SU-DHL-6 (cell line): ENCODE results near the gene AGPAT4.

Experiments
- H2AFZ ChIP-seq: fragments of 200-600 bp; sonication (generic); 2 replicates; pipeline ENCODE4 v1.6.1; 2014; ENCODE audit warnings: low read depth, mild to moderate bottlenecking, moderate library complexity, mixed read lengths, antibody characterized with exemption, low read length; ENCODE audit not compliant: severe bottlenecking
- H3F3A ChIP-seq: fragments of 200-600 bp; shearing (Covaris generic); 2 replicates; pipeline ENCODE4 v1.6.0; 2016; ENCODE audit warnings: antibody characterized with exemption, mild to moderate bottlenecking; ENCODE audit not compliant: insufficient read depth
- H3K27ac ChIP-seq: fragments of 200-600 bp; sonication (generic); 2 replicates; pipeline ENCODE4 v1.5.1; 2016; ENCODE audit warnings: low read depth, mild to moderate bottlenecking, low read length, moderate library complexity, mixed read lengths
- H3K27me3 ChIP-seq: fragments of 200-600 bp; sonication (generic), shearing (Covaris generic); 2 replicates; pipeline ENCODE4 v1.6.0; 2014; ENCODE audit warnings: mild to moderate bottlenecking, low read length
- H3K36me3 ChIP-seq: fragments of 200-600 bp; sonication (generic); 2 replicates; pipeline ENCODE4 v1.6.1; 2014; ENCODE audit warnings: mild to moderate bottlenecking, low read length, mixed read lengths
- H3K4me2 ChIP-seq: fragments of 300-600, 200-600 bp; shearing (Covaris generic), sonication (generic); 2 replicates; pipeline ENCODE4 v1.6.0; 2014; ENCODE audit warnings: low read length, low read depth, mild to moderate bottlenecking; ENCODE audit not compliant: poor library complexity, severe bottlenecking
- H3K4me3 ChIP-seq: fragments of 200-600 bp; sonication (generic); 2 replicates; pipeline ENCODE4 v1.5.1; 2014; ENCODE audit warnings: antibody characterized with exemption, low read length, mild to moderate bottlenecking, mixed read lengths; ENCODE audit not compliant: insufficient read depth, poor library complexity, severe bottlenecking
- H3K79me2 ChIP-seq: fragments of 200-600 bp; sonication (generic); 2 replicates; pipeline ENCODE4 v1.6.1; 2014; ENCODE audit warnings: mild to moderate bottlenecking, low read length, moderate library complexity; ENCODE audit not compliant: insufficient read depth
- H3K9ac ChIP-seq: fragments of 200-600 bp; sonication (generic); 2 replicates; pipeline ENCODE4 v1.7.0; 2014; ENCODE audit warnings: mild to moderate bottlenecking, low read length
- H3K9me2 ChIP-seq: fragments of 200-600 bp; sonication (generic); replicated peaks from 2 replicates; pipeline ENCODE4 v1.6.1; 2014; ENCODE audit warnings: low read length; ENCODE audit not compliant: insufficient read depth
- H3K9me3 ChIP-seq: fragments of 200-600 bp; sonication (generic); 2 replicates; pipeline ENCODE4 v1.6.1; 2014; ENCODE audit warnings: low read length, mixed read lengths; ENCODE audit not compliant: insufficient read depth
- H4K20me1 ChIP-seq: fragments of 200-600 bp; sonication (generic); 2 replicates; pipeline ENCODE4 v1.6.1; 2014; ENCODE audit warnings: low read depth, mild to moderate bottlenecking, antibody characterized with exemption, low read length, moderate library complexity, mixed read lengths
- EZH2phosphoT487 ChIP-seq: fragments of 200-600 bp; sonication (generic), shearing (Covaris generic); conservative IDR thresholded peaks from 2 replicates; pipeline ENCODE4 v1.6.1; 2018; ENCODE audit warnings: mild to moderate bottlenecking, antibody characterized with exemption, low read length, moderate library complexity, mixed read lengths
- TF ChIP-seq, protein P1 (sequence below): fragments of 200-600 bp; sonication (generic); IDR thresholded peaks from one replicate; pipeline ENCODE4 v1.5.1; 2017; ENCODE audit warnings: antibody characterized with exemption, mild to moderate bottlenecking, low read length, moderate library complexity; ENCODE audit not compliant: insufficient read depth, poor library complexity, severe bottlenecking

The AGPAT4 gene

DNA sequence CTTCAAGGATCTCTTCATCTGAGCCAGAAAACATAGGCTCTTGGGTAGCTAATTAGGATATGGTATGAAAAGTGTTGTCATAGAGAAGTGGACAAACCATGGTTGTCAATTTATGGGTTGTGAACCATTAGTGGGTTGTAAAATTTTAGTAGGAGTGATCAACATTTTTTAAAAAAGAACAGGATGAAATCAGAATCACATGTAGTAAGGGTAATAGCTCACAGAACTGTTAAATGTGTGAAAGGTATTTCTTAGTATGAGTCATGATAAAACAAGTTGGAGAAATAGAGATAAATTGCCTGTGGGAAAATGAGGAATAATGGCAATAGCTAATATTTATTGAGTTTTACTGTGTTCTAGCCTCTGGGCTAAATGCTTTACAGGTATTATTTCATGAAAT lies 168.9 kb downstream of the AGPAT4 start:
- peaks cover 9% of the 10 kb centered on the region; the same call in 1 of the 2 replicates for H3K36me3 ChIP-seq
- no peak overlapping the region for H3K27ac ChIP-seq
- H3K27me3 ChIP-seq, result no peaks in the 10 kb centered on the region
- H3K9ac ChIP-seq, result no peak overlapping the region
- H3K9me3 ChIP-seq, result no peaks in the 10 kb centered on the region
- H3K79me2 ChIP-seq, result no peaks in the 10 kb centered on the region
- no peaks in the 10 kb centered on the region for H3K9me2 ChIP-seq
- H3F3A ChIP-seq, result no peaks in the 10 kb centered on the region
- H3K4me2 ChIP-seq, result no peak overlapping the region
- no peak overlapping the region for H2AFZ ChIP-seq
- H4K20me1 ChIP-seq, result no peaks in the 10 kb centered on the region
- H3K4me3 ChIP-seq, result no peak overlapping the region
- TF ChIP-seq EZH2phosphoT487, result no peak
- TF ChIP-seq, protein P1, sequence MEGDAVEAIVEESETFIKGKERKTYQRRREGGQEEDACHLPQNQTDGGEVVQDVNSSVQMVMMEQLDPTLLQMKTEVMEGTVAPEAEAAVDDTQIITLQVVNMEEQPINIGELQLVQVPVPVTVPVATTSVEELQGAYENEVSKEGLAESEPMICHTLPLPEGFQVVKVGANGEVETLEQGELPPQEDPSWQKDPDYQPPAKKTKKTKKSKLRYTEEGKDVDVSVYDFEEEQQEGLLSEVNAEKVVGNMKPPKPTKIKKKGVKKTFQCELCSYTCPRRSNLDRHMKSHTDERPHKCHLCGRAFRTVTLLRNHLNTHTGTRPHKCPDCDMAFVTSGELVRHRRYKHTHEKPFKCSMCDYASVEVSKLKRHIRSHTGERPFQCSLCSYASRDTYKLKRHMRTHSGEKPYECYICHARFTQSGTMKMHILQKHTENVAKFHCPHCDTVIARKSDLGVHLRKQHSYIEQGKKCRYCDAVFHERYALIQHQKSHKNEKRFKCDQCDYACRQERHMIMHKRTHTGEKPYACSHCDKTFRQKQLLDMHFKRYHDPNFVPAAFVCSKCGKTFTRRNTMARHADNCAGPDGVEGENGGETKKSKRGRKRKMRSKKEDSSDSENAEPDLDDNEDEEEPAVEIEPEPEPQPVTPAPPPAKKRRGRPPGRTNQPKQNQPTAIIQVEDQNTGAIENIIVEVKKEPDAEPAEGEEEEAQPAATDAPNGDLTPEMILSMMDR, result no peak

DNA sequence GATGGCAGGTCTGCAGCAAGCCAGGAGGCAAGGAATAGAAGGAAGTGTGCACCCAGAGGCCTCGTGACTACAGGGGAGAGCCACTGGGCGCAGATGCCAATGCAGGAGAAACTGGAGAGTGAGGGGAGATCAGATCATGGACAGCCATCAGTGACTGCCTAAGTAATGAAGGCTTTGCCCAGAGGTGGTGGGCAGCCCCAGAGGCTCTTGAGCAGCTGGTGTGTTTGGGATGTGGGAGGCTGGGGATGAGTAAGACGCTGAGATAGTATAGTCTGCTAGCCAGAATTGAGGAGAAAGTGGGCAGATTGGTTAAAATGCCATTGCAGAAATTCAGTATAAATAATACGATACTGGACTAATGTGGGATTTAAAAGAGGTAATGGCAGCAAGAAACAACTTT lies 170.4 kb downstream of the AGPAT4 start:
- no peaks in the 10 kb centered on the region for H3F3A ChIP-seq
- no peak overlapping the region for H2AFZ ChIP-seq
- no peaks in the 10 kb centered on the region for H4K20me1 ChIP-seq
- no peak overlapping the region for H3K4me2 ChIP-seq
- no peaks in the 10 kb centered on the region for H3K79me2 ChIP-seq
- H3K9me2 ChIP-seq, result no peaks in the 10 kb centered on the region
- peaks cover 7% of the 10 kb centered on the region; the same call in 1 of the 2 replicates for H3K36me3 ChIP-seq
- no peak overlapping the region for H3K9ac ChIP-seq
- no peaks in the 10 kb centered on the region for H3K9me3 ChIP-seq
- TF ChIP-seq, protein P1, result no peak
- TF ChIP-seq EZH2phosphoT487, result no peak
- no peaks in the 10 kb centered on the region for H3K27me3 ChIP-seq
- no peak overlapping the region for H3K4me3 ChIP-seq
- no peak overlapping the region for H3K27ac ChIP-seq

DNA sequence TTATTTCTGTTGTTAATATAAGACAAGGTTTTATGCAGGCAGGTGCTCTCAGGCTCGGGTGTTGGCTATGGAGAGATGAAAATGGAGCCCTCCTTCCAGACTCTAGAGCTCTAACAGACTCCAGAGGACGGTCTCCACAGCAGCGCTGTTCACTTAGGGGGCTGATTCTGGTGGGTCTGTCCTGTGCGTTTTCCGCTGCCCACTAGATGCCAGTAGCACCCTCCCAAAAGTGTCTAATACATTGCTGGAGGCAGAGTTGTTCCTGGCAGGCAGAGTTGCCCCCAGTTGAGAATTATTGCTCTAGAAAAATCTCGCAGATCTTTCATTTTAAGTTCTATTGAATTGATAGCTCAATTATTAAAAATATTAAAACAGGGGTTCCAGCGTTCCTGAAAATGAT lies 172.3 kb downstream of the AGPAT4 start:
- H3K79me2 ChIP-seq, result no peaks in the 10 kb centered on the region
- no peak overlapping the region for H3K9ac ChIP-seq
- no peaks in the 10 kb centered on the region for H3K9me3 ChIP-seq
- no peak overlapping the region for H3K4me3 ChIP-seq
- no peaks in the 10 kb centered on the region for H4K20me1 ChIP-seq
- H3K4me2 ChIP-seq, result no peak overlapping the region
- H3F3A ChIP-seq, result no peaks in the 10 kb centered on the region
- H2AFZ ChIP-seq, result no peak overlapping the region
- H3K36me3 ChIP-seq, result peaks cover 6% of the 10 kb centered on the region; the same call in 1 of the 2 replicates
- H3K9me2 ChIP-seq, result no peaks in the 10 kb centered on the region
- TF ChIP-seq EZH2phosphoT487, result no peak
- TF ChIP-seq, protein P1, result no peak
- no peaks in the 10 kb centered on the region for H3K27me3 ChIP-seq
- H3K27ac ChIP-seq, result no peak overlapping the region
